Measurements from ENCODE around the gene KCNK4.
A peak's percentile ranks its signal among the peaks of the same experiment; 100 is the strongest.

KCNK4 gene

DNA sequence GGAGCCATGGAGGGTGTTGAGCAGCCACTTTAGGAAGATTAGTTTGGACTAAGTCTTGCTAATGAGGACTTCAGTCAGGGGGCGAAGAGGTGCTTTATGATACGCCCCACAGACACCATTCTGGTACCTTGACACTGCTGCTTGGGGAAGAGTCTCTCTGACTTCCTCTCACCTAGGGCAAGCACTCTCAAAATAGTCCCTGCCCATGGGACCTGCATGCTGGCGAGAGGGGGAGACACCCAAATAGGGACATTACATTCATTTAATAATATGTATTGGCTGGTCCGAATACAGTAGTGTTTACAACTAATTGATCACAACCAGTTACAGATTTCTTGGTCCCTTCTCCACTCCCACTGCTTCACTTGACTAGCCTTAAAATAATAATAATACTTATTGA, 4.7 kb downstream of the KCNK4 start:
- peaks cover 100% of the 10 kb centered on the region for H3K27me3 ChIP-seq
- no peaks in the 10 kb centered on the region for H3K9me3 ChIP-seq

GRCh38 chr11:64296236-64296635, 5.1 kb downstream of the KCNK4 start:
- Histone ChIP-seq H3K9me3 (no peaks in the 10 kb centered on the region), H3K27me3 (peaks cover 98% of the 10 kb centered on the region), H3K36me3 (no peaks in the 10 kb centered on the region), H3K4me3 (ENCODE audit: low read depth in 1 of 2, low read length in 1 of 2) (no peak overlapping the region), H3K27ac (no peak overlapping the region), H3K4me1 (ENCODE audit: control insufficient read depth in 1 of 2, insufficient read depth in 1 of 2, low read depth in 1 of 2, low read length in 1 of 2) (peaks cover 16 to 37% of the 10 kb centered on the region in 2 experiments)
- no peak for TF ChIP-seq CTCF (IDR thresholded peaks at IDR 0.05)

More for the DNA sequence above, 4.7 kb downstream of the KCNK4 start:
- Histone ChIP-seq H3K4me3 (ENCODE audit: low read depth in 1 of 2, low read length in 1 of 2) (no peak overlapping the region), H3K27ac (no peak overlapping the region), H3K4me1 (ENCODE audit: control insufficient read depth in 1 of 2, insufficient read depth in 1 of 2, low read depth in 1 of 2, low read length in 1 of 2) (peaks cover 14 to 38% of the 10 kb centered on the region in 2 experiments), H3K36me3 (no peaks in the 10 kb centered on the region)
- no peak for TF ChIP-seq CTCF (IDR thresholded peaks at IDR 0.05)

DNA sequence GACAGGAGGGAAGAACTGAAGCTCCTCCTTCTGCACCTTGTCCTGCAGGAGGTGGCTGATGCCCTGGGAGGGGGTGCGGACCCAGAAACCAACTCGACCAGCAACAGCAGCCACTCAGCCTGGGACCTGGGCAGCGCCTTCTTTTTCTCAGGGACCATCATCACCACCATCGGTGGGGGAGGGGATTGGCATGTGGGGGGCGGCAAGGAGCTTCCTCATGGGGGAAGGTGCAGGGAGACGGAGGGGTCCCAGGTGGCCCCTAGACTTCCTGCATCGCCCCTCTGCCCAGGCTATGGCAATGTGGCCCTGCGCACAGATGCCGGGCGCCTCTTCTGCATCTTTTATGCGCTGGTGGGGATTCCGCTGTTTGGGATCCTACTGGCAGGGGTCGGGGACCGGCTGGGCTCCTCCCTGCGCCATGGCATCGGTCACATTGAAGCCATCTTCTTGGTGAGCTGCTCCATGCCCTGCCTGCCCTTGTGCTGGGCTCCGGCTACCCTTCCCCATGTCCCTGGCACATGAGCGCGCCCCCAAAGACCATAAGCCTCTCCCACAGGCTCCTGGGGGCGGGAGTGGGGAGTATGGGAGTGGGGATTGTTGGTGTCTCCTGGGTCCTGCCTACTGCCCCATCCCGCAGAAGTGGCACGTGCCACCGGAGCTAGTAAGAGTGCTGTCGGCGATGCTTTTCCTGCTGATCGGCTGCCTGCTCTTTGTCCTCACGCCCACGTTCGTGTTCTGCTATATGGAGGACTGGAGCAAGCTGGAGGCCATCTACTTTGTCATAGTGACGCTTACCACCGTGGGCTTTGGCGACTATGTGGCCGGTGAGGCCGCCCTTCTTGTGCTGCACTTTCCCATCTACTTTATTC, 6.0 kb downstream of the KCNK4 start:
- Histone ChIP-seq H3K9me3 (no peaks in the 10 kb centered on the region), H3K4me3 (ENCODE audit: low read depth in 1 of 2, low read length in 1 of 2) (no peak overlapping the region), H3K27ac (no peak overlapping the region), H3K27me3 (peaks cover 97% of the 10 kb centered on the region), H3K4me1 (ENCODE audit: control insufficient read depth in 1 of 2, insufficient read depth in 1 of 2, low read depth in 1 of 2, low read length in 1 of 2) (peaks cover 20 to 34% of the 10 kb centered on the region in 2 experiments), H3K36me3 (no peaks in the 10 kb centered on the region)
- TF ChIP-seq CTCF (IDR thresholded peaks at IDR 0.05): no peak

- Histone ChIP-seq H3K36me3 (no peaks in the 10 kb centered on the region), H3K9me3 (no peaks in the 10 kb centered on the region), H3K27ac (no peak overlapping the region), H3K4me3 (ENCODE audit: low read depth in 1 of 2, low read length in 1 of 2) (no peak overlapping the region), H3K27me3 (peaks cover 95% of the 10 kb centered on the region), H3K4me1 (ENCODE audit: control insufficient read depth in 1 of 2, insufficient read depth in 1 of 2, low read depth in 1 of 2, low read length in 1 of 2) (peaks cover 20 to 27% of the 10 kb centered on the region in 2 experiments)
- TF ChIP-seq CTCF (IDR thresholded peaks at IDR 0.05): no peak
These were observed 6.7 kb downstream of the KCNK4 start for GRCh38 chr11:64297699-64298358.

DNA sequence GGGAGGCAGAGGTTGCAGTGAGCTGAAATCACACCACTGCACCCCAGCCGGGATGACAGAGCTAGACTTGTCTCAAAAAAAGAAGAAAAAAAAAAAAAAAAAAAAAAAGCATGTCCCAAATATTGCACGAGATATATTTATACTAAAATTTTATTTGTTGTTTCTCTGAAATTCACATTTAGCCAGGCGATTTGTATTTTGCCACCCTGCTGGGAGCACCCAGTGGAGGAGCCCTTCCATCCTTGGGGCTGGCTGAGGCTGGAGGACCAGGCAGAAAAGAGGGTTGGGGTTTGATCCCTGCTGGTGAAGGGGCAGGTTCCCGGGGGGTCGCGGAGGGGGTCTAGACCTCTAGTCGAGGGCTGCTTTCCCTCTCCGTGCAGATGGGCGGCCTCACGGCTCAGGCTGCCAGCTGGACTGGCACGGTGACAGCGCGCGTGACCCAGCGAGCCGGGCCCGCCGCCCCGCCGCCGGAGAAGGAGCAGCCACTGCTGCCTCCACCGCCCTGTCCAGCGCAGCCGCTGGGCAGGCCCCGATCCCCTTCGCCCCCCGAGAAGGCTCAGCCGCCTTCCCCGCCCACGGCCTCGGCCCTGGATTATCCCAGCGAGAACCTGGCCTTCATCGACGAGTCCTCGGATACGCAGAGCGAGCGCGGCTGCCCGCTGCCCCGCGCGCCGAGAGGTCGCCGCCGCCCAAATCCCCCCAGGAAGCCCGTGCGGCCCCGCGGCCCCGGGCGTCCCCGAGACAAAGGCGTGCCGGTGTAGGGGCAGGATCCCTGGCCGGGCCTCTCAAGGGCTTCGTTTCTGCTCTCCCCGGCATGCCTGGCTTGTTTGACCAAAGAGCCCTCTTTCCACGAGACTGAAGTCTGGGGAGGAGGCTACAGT, 8.1 kb downstream of the KCNK4 start:
- Histone ChIP-seq H3K4me3 (ENCODE audit: low read depth in 1 of 2, low read length in 1 of 2) (peak overlapping the region in 1 of 2 experiments; percentile 53), H3K9me3 (no peaks in the 10 kb centered on the region), H3K36me3 (no peaks in the 10 kb centered on the region), H3K4me1 (ENCODE audit: control insufficient read depth in 1 of 2, insufficient read depth in 1 of 2, low read depth in 1 of 2, low read length in 1 of 2) (peaks cover 25 to 32% of the 10 kb centered on the region in 2 experiments), H3K27ac (no peak overlapping the region), H3K27me3 (peaks cover 86% of the 10 kb centered on the region)
- no peak for TF ChIP-seq CTCF (IDR thresholded peaks at IDR 0.05)
